Mammary epithelial cell (primary cell): ENCODE results near the gene KICS2.

Experiments used
- CTCF ChIP-seq, 2 donors: IDR thresholded peaks in 1 of 2; conservative IDR thresholded peaks in 1 of 2; 2 replicates each; pipeline ENCODE4 v1.5.1; 2011 to 2012; ENCODE audit warnings: inconsistent platforms in 2 of 2, low read length in 2 of 2, mild to moderate bottlenecking in 2 of 2, control low read depth in 1 of 2, low read depth in 1 of 2; ENCODE audit not compliant: insufficient read depth in 1 of 2; ENCODE audit errors: extremely low read depth in 1 of 2
- EZH2 ChIP-seq: IDR thresholded peaks from 2 replicates; pipeline ENCODE4 v1.6.1; 2012; ENCODE audit warnings: low read length, inconsistent platforms, borderline replicate concordance

- TF ChIP-seq EZH2 = no peak
- TF ChIP-seq CTCF (conservative IDR thresholded peaks at IDR 0.05 in 1 of 2, IDR thresholded peaks at IDR 0.05 in 1 of 2; ENCODE audit: extremely low read depth in 1 of 2, insufficient read depth in 1 of 2, low read depth in 1 of 2, low read length in 2 of 2) = no peak
Observed at GRCh38 chr12:64203775-64204174, 18.3 kb downstream of the KICS2 start.
